Measurements from ENCODE around the gene PIK3CD. TPM values are rescaled to one million over a fixed set of nuclear protein-coding genes. Genes with fewer than 3 reads are reported as not detected.

The PIK3CD gene
- total and polyA plus RNA-seq, 2 of the 4 experiments (the other 2 are of a cell fraction): 5.0 to 12.1 TPM

DNA sequence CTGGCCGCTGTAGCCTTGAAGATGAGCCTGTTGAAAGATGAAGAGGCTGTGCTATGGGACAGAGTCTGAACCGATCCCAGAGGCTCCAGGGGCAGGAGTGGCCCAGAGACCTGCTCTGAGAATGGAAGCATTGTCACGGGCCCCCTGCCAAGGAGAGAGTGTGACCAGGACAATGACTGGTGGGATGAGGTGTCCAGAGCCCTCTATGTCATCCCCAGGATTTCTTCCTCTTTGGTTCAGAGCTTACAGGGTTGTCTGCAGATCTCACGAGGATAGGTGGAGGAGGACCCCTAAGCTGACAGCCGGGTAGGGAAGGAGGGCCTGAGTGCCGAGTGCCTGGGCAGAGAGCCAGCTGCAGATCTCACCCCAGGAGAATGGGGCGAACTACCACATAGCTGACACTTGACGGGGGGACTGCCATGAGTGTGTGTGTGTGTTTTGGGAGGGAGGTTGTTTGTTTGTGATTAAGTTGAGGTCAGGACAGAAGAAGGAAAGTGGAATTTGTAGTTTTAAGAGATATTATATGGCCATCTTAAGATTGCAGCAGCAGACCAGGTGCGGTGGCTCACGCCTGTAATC is 25.4 kb downstream of the PIK3CD start:
- H3K36me3 ChIP-seq (ENCODE audit: control insufficient read depth, insufficient read depth, low read length): no peaks in the 10 kb centered on the region
- no peak overlapping the region for H2AK5ac ChIP-seq (ENCODE audit: low read depth, low read length)
- H3K9ac ChIP-seq (ENCODE audit: low read depth, low read length): no peak overlapping the region
- H4K91ac ChIP-seq (ENCODE audit: insufficient read depth, low read depth, low read length): no peak overlapping the region
- no peak overlapping the region for H3K18ac ChIP-seq (ENCODE audit: low read depth, low read length)
- H4K20me1 ChIP-seq (ENCODE audit: insufficient read depth, low read length): no peaks in the 10 kb centered on the region
- H2BK120ac ChIP-seq (ENCODE audit: low read depth, low read length): no peak overlapping the region
- in situ Hi-C loops (cut with MboI; ENCODE audit: low sequenced_read_pairs): no loop called here
- peak; percentile 51 for ATAC-seq (ENCODE audit: low read depth)
- H3K23ac ChIP-seq (ENCODE audit: low read depth, low read length): no peak overlapping the region
- POLR2A ChIA-PET (ENCODE audit: unreplicated experiment): no interaction called here
- no peaks in the 10 kb centered on the region for H3K9me1 ChIP-seq (ENCODE audit: insufficient read depth, low read length)
- intact Hi-C loops (cut with micrococcal nuclease): no loop called here
- peaks cover 1% of the 10 kb centered on the region for H3K4me1 ChIP-seq (ENCODE audit: control insufficient read depth, insufficient read depth, low read length)
- TF ChIP-seq FOS (IDR thresholded peaks at IDR 0.05; ENCODE audit: low read depth, low read length) (no peak), RAD21 (IDR thresholded peaks at IDR 0.05; ENCODE audit: low read length) (no peak), SMC3 (IDR thresholded peaks at IDR 0.05; ENCODE audit: low read depth, low read length) (no peak), CHD1 (IDR thresholded peaks at IDR 0.05; ENCODE audit: low read depth, low read length) (no peak), POLR2A (IDR thresholded peaks at IDR 0.05; ENCODE audit: low read depth, low read length) (no peak), CEBPB (IDR thresholded peaks at IDR 0.05; ENCODE audit: low read depth, low read length) (no peak), NFE2L2 (IDR thresholded peaks at IDR 0.05; ENCODE audit: low read depth, low read length) (no peak), RFX5 (IDR thresholded peaks at IDR 0.05; ENCODE audit: low read depth, low read length) (no peak), MAZ (IDR thresholded peaks at IDR 0.05; ENCODE audit: borderline replicate concordance, low read depth, low read length) (no peak), BHLHE40 (IDR thresholded peaks at IDR 0.05; ENCODE audit: low read depth, low read length) (no peak)
- TF ChIP-seq, protein P1, sequence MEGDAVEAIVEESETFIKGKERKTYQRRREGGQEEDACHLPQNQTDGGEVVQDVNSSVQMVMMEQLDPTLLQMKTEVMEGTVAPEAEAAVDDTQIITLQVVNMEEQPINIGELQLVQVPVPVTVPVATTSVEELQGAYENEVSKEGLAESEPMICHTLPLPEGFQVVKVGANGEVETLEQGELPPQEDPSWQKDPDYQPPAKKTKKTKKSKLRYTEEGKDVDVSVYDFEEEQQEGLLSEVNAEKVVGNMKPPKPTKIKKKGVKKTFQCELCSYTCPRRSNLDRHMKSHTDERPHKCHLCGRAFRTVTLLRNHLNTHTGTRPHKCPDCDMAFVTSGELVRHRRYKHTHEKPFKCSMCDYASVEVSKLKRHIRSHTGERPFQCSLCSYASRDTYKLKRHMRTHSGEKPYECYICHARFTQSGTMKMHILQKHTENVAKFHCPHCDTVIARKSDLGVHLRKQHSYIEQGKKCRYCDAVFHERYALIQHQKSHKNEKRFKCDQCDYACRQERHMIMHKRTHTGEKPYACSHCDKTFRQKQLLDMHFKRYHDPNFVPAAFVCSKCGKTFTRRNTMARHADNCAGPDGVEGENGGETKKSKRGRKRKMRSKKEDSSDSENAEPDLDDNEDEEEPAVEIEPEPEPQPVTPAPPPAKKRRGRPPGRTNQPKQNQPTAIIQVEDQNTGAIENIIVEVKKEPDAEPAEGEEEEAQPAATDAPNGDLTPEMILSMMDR (conservative IDR thresholded peaks at IDR 0.05; ENCODE audit: low read depth, low read length): no peak
- TF ChIP-seq, protein P2, sequence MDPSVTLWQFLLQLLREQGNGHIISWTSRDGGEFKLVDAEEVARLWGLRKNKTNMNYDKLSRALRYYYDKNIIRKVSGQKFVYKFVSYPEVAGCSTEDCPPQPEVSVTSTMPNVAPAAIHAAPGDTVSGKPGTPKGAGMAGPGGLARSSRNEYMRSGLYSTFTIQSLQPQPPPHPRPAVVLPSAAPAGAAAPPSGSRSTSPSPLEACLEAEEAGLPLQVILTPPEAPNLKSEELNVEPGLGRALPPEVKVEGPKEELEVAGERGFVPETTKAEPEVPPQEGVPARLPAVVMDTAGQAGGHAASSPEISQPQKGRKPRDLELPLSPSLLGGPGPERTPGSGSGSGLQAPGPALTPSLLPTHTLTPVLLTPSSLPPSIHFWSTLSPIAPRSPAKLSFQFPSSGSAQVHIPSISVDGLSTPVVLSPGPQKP (IDR thresholded peaks at IDR 0.05; ENCODE audit: borderline replicate concordance, low read depth, low read length): no peak
- TF ChIP-seq, protein P3, sequence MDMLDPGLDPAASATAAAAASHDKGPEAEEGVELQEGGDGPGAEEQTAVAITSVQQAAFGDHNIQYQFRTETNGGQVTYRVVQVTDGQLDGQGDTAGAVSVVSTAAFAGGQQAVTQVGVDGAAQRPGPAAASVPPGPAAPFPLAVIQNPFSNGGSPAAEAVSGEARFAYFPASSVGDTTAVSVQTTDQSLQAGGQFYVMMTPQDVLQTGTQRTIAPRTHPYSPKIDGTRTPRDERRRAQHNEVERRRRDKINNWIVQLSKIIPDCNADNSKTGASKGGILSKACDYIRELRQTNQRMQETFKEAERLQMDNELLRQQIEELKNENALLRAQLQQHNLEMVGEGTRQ (IDR thresholded peaks at IDR 0.05; ENCODE audit: low read depth, low read length): no peak
- no peak overlapping the region for H3K27ac ChIP-seq (ENCODE audit: insufficient read depth, low read length)
- DNase-seq: no peak
- BruUV-seq (replicated peaks): no TSS peak
- no peak overlapping the region for H2BK5ac ChIP-seq (ENCODE audit: low read depth, low read length, poor library complexity, severe bottlenecking)
- H3K4ac ChIP-seq (ENCODE audit: low read depth, low read length): no peak overlapping the region
- H3K9me3 ChIP-seq (ENCODE audit: control insufficient read depth, insufficient read depth, low read length): no peaks in the 10 kb centered on the region
- H4K5ac ChIP-seq (ENCODE audit: low read depth, low read length): no peak overlapping the region
- no peak overlapping the region for H3K4me2 ChIP-seq (ENCODE audit: low read depth, low read length)
- H2BK15ac ChIP-seq (ENCODE audit: low read depth, low read length): no peak overlapping the region
- H2AK9ac ChIP-seq (replicated peaks; ENCODE audit: low read depth, low read length, poor library complexity): no peak overlapping the region
- dilution Hi-C loops (cut with HindIII; ENCODE audit: low sequenced_read_pairs, unreplicated experiment): no loop called here
- H3K56ac ChIP-seq (ENCODE audit: extremely low read depth, insufficient read depth, low read length): no peak overlapping the region
- H2BK20ac ChIP-seq (ENCODE audit: low read depth, low read length): no peak overlapping the region
- H3K14ac ChIP-seq (replicated peaks; ENCODE audit: low read depth, low read length): no peak overlapping the region
- H4K8ac ChIP-seq (ENCODE audit: low read depth in 2 of 2, low read length in 2 of 2): no peak overlapping the region
- H3K4me3 ChIP-seq (ENCODE audit: insufficient read depth, low read depth, low read length): no peak overlapping the region
- no peak overlapping the region for H2AFZ ChIP-seq (replicated peaks; ENCODE audit: low read length, poor library complexity)
- WGBS, 2 experiments (ENCODE audit: extremely low coverage in 2 of 2, insufficient read length in 1 of 2): 57% methylated on average over 5 of the region's 10 CpGs; no CpG with 5 or more reads in 1 of the 2 experiments
- CTCF ChIA-PET: no interaction called here
- H3K27me3 ChIP-seq (ENCODE audit: control insufficient read depth, insufficient read depth, low read length): no peaks in the 10 kb centered on the region
- no peaks in the 10 kb centered on the region; a peak in 1 of 4 replicates for H3K79me1 ChIP-seq (ENCODE audit: low read depth in 1 of 2, low read length in 2 of 2)

Data from IMR-90 (cell line).